ENCODE data around the gene UBA52.
"Not testable (repeated sequence)": the region's sequence is repeated elsewhere in the genome, so short reads cannot be mapped to it uniquely, and the experiment has no call there.

The UBA52 gene

DNA sequence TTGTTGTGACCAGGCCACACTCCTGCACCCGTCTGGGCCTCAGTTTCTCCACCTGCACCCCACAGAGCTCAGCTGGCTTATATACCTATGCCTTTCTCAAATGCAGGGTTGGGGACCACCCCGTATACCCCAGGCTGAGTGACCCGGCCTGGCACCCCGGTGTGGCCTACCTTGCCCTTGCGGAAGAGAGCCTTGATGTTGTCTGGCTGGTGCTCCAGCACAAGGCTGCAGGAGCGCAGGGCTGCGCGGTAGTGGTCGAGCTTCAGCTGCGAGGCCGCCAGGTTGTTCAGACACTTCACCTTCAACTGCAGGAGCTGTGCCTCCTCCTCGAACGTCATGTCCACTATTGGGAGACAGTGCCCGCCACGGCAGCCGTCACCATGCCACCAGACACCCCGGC, 34.2 kb upstream of the UBA52 start:
- Histone ChIP-seq H3K36me3 (ENCODE audit: insufficient read depth, low read length) (peaks cover 9% of the 10 kb centered on the region; the same call in 1 of the 2 replicates), H3K4me3 (ENCODE audit: low read depth, low read length) (no peak overlapping the region), H3K79me2 (ENCODE audit: control insufficient read depth, insufficient read depth, low read length, unreplicated experiment) (peaks cover 10% of the 10 kb centered on the region), H2AFZ (ENCODE audit: low read length, unreplicated experiment) (no peak overlapping the region), H3K4me1 (ENCODE audit: control insufficient read depth, insufficient read depth, low read length, unreplicated experiment) (peaks cover 7% of the 10 kb centered on the region), H3K27me3 (ENCODE audit: insufficient read depth, low read length) (no peaks in the 10 kb centered on the region), H3K27ac (ENCODE audit: low read depth, low read length) (no peak overlapping the region)

DNA sequence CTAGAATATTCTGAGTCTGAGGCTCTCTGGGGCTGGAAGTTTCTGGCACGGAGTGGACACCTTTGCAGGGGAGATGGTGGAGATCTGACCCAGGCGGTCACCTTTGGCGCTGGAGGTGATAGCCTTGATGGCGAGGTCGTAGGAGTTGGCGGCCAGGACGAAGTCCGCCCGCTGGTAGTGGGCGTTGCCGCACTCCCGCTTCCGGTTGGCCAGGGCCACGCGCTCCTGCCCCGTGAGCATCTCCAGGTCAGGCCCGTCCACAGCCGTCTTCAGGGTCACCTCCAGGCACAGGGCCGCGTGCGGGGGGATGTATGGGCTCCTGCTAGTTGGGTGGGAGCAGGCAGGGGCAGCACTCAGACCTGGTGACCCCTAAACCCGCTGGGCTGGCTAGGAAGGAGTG, 33.5 kb upstream of the UBA52 start:
- Histone ChIP-seq H3K4me1 (ENCODE audit: control insufficient read depth, insufficient read depth, low read length, unreplicated experiment) (peaks cover 7% of the 10 kb centered on the region), H3K4me3 (ENCODE audit: low read depth, low read length) (no peak overlapping the region), H2AFZ (ENCODE audit: low read length, unreplicated experiment) (no peak overlapping the region), H3K27me3 (ENCODE audit: insufficient read depth, low read length) (no peaks in the 10 kb centered on the region), H3K27ac (ENCODE audit: low read depth, low read length) (no peak overlapping the region), H3K36me3 (ENCODE audit: insufficient read depth, low read length) (peaks cover 9% of the 10 kb centered on the region; the same call in 1 of the 2 replicates), H3K79me2 (ENCODE audit: control insufficient read depth, insufficient read depth, low read length, unreplicated experiment) (peaks cover 12% of the 10 kb centered on the region)

- H3K4me1 ChIP-seq (ENCODE audit: control insufficient read depth, insufficient read depth, low read length, unreplicated experiment) = peaks cover 13% of the 10 kb centered on the region
- peaks cover 9% of the 10 kb centered on the region; the same call in 1 of the 2 replicates for H3K36me3 ChIP-seq (ENCODE audit: insufficient read depth, low read length)
- H3K27me3 ChIP-seq (ENCODE audit: insufficient read depth, low read length) = no peaks in the 10 kb centered on the region
- peaks cover 12% of the 10 kb centered on the region for H3K79me2 ChIP-seq (ENCODE audit: control insufficient read depth, insufficient read depth, low read length, unreplicated experiment)
- no peak overlapping the region for H2AFZ ChIP-seq (ENCODE audit: low read length, unreplicated experiment)
- no peak overlapping the region for H3K27ac ChIP-seq (ENCODE audit: low read depth, low read length)
- no peak overlapping the region for H3K4me3 ChIP-seq (ENCODE audit: low read depth, low read length)
Observed at GRCh38 chr19:18539372-18539771, 32.3 kb upstream of the UBA52 start.

DNA sequence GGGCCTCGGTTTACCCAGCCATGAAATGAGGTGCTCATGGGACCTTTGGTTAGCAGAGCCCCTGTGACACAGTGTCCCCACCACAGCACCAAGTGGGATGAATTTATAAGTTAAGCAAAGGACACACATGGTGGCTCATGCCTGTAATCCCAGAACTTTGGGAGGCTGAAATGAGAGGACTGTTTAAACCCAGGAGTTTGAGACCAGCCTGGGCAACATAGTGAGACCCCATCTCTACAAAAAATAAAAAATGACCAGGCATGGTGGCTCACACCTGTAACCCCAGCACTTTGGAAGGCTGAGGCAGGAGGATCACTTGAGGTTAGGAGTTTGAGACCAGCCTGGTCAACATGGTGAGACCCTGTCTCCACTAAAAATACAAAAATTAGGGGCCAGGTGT, 31.5 kb upstream of the UBA52 start:
- H3K36me3 ChIP-seq (ENCODE audit: insufficient read depth, low read length); H3K27me3 ChIP-seq (ENCODE audit: insufficient read depth, low read length); H2AFZ ChIP-seq (ENCODE audit: low read length, unreplicated experiment); H3K27ac ChIP-seq (ENCODE audit: low read depth, low read length); H3K4me3 ChIP-seq (ENCODE audit: low read depth, low read length): not testable (repeated sequence)
- peaks cover 12% of the 10 kb centered on the region for H3K79me2 ChIP-seq (ENCODE audit: control insufficient read depth, insufficient read depth, low read length, unreplicated experiment)
- H3K4me1 ChIP-seq (ENCODE audit: control insufficient read depth, insufficient read depth, low read length, unreplicated experiment) = peaks cover 13% of the 10 kb centered on the region

DNA sequence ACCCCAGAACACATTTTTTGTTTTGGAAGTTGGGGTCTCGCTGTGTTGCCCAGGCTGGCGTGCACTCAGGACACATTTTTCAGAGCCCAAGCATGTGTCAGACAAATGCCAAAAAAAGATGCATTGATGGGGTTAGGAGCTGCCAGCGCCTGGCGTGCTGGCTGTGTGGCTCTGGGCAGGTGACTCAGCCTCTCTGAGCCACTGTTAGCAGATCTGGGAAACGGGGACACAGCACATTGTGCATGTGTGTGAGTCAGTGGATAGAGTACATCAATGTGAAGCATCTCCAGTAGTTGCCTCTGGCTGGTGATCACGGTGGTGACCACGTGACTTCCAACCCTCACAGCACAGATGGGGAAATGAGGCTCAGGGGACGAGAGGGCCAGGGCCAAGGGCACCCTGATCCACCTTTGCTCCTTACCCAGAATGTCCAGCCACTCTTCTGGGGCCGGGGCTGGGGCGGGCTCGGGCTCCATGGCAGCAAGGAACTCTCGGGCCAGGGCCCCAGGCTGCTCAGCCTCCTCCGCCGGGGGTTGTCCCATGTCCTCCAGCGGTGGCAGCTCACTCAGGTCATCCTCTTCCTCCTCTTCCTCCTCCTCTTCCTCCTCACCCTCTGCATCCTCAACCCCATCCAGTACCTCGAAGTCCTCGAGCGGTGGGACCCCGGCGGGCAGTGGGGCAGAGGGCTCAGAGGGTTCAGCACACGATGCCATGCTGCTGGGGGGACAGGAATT, 30.2 kb upstream of the UBA52 start:
- Histone ChIP-seq H3K4me1 (ENCODE audit: control insufficient read depth, insufficient read depth, low read length, unreplicated experiment) (peaks cover 13% of the 10 kb centered on the region), H3K79me2 (ENCODE audit: control insufficient read depth, insufficient read depth, low read length, unreplicated experiment) (peaks cover 12% of the 10 kb centered on the region), H3K4me3 (ENCODE audit: low read depth, low read length) (peak overlapping the region; percentile 85; the same call in 1 of the 2 replicates), H3K27ac (ENCODE audit: low read depth, low read length) (no peak overlapping the region), H2AFZ (ENCODE audit: low read length, unreplicated experiment) (no peak overlapping the region), H3K36me3 (ENCODE audit: insufficient read depth, low read length) (peaks cover 5% of the 10 kb centered on the region; the same call in 1 of the 2 replicates), H3K27me3 (ENCODE audit: insufficient read depth, low read length) (no peaks in the 10 kb centered on the region)

DNA sequence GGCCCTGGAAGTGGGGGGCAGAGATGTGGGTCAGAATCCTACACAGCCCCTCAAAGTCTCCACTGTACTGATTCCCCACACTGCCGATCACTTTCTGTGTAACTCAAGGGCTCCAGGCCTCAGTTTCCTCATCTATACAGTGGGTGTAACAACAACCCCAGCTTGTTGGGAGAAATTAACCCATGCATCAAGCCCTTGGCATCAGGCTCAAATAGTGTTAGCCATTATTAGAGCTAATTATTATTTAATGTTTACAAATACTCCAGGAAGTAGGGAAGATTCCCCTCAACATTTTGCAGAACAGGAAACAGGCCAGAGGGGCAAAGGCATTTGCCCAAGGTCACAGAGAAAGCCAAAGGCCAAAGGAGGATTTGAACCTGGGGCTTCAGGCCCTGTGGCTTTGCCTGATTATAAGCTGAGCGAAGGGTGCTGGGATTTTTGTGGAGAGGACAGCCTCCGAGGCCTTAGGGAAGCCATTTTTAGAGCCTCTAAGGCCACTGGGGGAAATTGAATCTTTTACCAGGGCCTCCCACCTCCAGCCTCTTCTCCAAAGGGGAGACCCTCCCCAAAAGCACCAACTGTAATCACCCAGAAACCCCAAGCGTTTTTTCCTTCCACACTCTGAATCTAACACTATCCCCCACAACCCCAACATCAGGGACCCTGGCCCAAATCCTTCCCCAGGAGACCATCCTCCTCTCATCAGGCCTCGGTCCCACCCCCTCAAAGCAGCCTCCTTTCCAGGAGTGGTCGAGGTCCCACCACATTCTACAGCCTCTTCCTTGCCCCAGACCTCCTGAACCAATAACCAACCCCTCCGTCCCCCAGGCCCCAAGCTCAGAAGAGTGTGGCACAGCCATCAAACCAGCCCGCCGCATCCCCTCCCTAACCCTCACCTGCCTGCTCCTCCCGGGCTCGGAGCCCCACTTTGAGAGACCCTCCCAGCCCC, 29.4 kb upstream of the UBA52 start:
- Histone ChIP-seq H2AFZ (ENCODE audit: low read length, unreplicated experiment) (no peak overlapping the region), H3K79me2 (ENCODE audit: control insufficient read depth, insufficient read depth, low read length, unreplicated experiment) (peaks cover 12% of the 10 kb centered on the region), H3K4me3 (ENCODE audit: low read depth, low read length) (peak overlapping the region; percentile 85), H3K27ac (ENCODE audit: low read depth, low read length) (peak overlapping the region; percentile 9; the same call in 1 of the 2 replicates), H3K27me3 (ENCODE audit: insufficient read depth, low read length) (no peaks in the 10 kb centered on the region), H3K4me1 (ENCODE audit: control insufficient read depth, insufficient read depth, low read length, unreplicated experiment) (peaks cover 13% of the 10 kb centered on the region), H3K36me3 (ENCODE audit: insufficient read depth, low read length) (peaks cover 5% of the 10 kb centered on the region; the same call in 1 of the 2 replicates)

DNA sequence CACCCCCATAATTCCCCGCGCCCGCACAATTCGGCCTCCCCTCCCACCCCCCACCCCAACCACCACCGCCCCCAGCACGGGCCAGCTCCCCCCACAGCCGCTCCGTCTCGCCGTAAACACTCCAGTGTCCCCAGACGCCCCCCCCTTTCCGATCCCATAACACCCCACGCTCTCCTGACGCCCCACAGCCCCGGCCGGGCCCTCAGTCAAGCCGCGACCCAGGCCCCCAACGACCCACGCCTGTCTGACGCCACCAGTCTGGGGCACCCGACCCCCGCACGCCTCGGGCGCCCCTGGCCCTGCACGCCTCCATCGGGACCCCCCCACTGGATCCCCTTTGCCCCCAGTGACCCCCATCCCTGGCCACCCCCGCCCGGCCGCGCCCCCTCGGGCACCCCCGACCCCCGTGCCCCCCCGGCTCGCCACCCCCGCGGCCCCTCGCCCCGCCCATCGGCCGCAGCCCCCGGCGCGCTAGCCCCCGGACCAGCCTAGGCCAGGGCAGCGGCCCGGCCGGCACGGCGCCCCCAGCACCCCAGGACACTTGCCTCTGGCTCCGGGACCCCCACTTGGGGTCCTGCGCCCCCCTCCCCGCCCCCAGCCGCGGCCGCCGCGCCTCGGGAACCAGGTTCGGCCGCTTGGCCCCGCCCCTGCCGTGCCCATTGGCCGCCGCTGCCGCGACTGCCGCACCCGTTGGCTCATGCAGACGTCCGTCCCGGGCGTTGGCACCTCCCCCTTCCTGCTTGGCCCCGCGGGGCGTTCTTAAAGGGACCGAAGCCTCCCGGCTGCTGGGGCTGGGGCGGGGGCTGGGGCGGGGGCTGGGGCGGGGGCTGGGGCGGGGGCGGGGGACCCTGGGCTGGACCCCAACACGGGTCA, 28.5 kb upstream of the UBA52 start, which contains the start of gene FKBP8:
TSS of gene FKBP8 (minus strand) at position 633 of the 873 bp plus-strand sequence. CDS start 1,603 bp downstream, outside the sequence.
- Histone ChIP-seq H2AFZ (ENCODE audit: low read length, unreplicated experiment) (no peak within 1 kb of the TSS), H3K27ac (ENCODE audit: low read depth, low read length) (peak within 1 kb of the TSS; percentile 9; the same call in 1 of the 2 replicates), H3K79me2 (ENCODE audit: control insufficient read depth, insufficient read depth, low read length, unreplicated experiment) (peaks cover 12% of the 10 kb centered on the region), H3K4me1 (ENCODE audit: control insufficient read depth, insufficient read depth, low read length, unreplicated experiment) (peaks cover 13% of the 10 kb centered on the region), H3K27me3 (ENCODE audit: insufficient read depth, low read length) (no peaks in the 10 kb centered on the region), H3K36me3 (ENCODE audit: insufficient read depth, low read length) (peaks cover 5% of the 10 kb centered on the region; the same call in 1 of the 2 replicates), H3K4me3 (ENCODE audit: low read depth, low read length) (peak within 1 kb of the TSS; percentile 85)

DNA sequence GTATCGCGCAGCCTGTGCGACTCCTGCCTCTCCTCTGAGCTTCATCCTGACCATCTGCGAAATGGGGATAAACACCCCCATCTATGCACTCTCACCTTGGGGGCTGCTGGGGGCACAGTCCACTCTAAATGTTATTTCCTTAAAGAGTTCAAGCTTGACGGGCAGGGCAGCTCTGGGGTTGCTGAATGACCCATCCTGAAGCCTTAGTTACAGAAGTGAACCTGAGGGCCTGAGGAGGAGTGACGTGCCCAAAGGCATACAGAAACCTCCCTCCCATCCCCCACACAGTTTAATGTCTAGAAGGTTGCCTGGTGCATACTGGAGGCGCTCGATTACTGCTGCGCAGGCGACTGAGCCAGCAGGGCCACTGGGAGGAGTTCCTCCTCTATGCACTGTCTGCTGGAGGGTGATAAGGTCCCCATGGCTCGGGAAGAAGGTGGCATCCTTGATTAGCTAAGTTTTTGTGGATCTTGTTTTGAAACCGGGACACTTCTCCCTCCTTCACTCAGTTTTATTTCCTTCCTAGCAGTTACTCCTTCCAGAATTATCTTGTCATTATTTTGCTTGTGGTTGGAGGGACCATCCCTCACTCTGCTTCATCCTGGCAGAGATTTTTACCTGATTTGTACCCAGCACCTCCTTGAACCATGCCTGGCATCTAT, 27.7 kb upstream of the UBA52 start:
- Histone ChIP-seq H3K79me2 (ENCODE audit: control insufficient read depth, insufficient read depth, low read length, unreplicated experiment) (peaks cover 12% of the 10 kb centered on the region), H3K27me3 (ENCODE audit: insufficient read depth, low read length) (no peaks in the 10 kb centered on the region), H3K27ac (ENCODE audit: low read depth, low read length) (no peak overlapping the region), H3K4me3 (ENCODE audit: low read depth, low read length) (peak overlapping the region; percentile 64), H2AFZ (ENCODE audit: low read length, unreplicated experiment) (no peak overlapping the region), H3K36me3 (ENCODE audit: insufficient read depth, low read length) (peaks cover 5% of the 10 kb centered on the region; the same call in 1 of the 2 replicates), H3K4me1 (ENCODE audit: control insufficient read depth, insufficient read depth, low read length, unreplicated experiment) (peaks cover 13% of the 10 kb centered on the region)

GRCh38 chr19:18551631-18552030, 20.0 kb upstream of the UBA52 start:
- Histone ChIP-seq H2AFZ (ENCODE audit: low read length, unreplicated experiment) (no peak overlapping the region), H3K4me3 (ENCODE audit: low read depth, low read length) (no peak overlapping the region), H3K27ac (ENCODE audit: low read depth, low read length) (no peak overlapping the region), H3K27me3 (ENCODE audit: insufficient read depth, low read length) (no peaks in the 10 kb centered on the region), H3K36me3 (ENCODE audit: insufficient read depth, low read length) (no peaks in the 10 kb centered on the region), H3K79me2 (ENCODE audit: control insufficient read depth, insufficient read depth, low read length, unreplicated experiment) (no peaks in the 10 kb centered on the region), H3K4me1 (ENCODE audit: control insufficient read depth, insufficient read depth, low read length, unreplicated experiment) (no peaks in the 10 kb centered on the region)
